ENCODE data around the gene ARHGDIG.

The ARHGDIG gene

GRCh38 chr16:280552-280951 is at the start of gene ARHGDIG:
Gene ARHGDIG (plus strand): TSS chr16:280591. CDS start chr16:280681, 90 bp downstream.
- Histone ChIP-seq H3K36me3 (ENCODE audit: control insufficient read depth in 1 of 2, insufficient read depth in 2 of 2, low read length in 2 of 2) (no peaks in the 10 kb centered on the region), H3K4me3 (ENCODE audit: low read depth in 1 of 2, low read length in 2 of 2) (peak within 1 kb of the TSS in 1 of 2 donors; percentile 8), H3K27ac (ENCODE audit: low read depth, low read length) (no peak within 1 kb of the TSS), H3K4me1 (ENCODE audit: control insufficient read depth in 1 of 2, insufficient read depth in 2 of 2, low read length in 2 of 2) (peaks cover 0 to 7% of the 10 kb centered on the region in 2 donors), H3K9ac (ENCODE audit: low read depth in 1 of 2, low read length in 2 of 2) (no peak within 1 kb of the TSS), H3K27me3 (ENCODE audit: control insufficient read depth in 1 of 2, insufficient read depth in 2 of 2, low read length in 2 of 2) (peaks cover 5 to 9% of the 10 kb centered on the region in 2 donors), H3K9me3 (ENCODE audit: control insufficient read depth in 1 of 2, low read length in 2 of 2) (no peaks in the 10 kb centered on the region)

GRCh38 chr16:230949-231348 is 49.4 kb upstream of the ARHGDIG start:
- Histone ChIP-seq H3K27ac (ENCODE audit: low read depth, low read length) (no peak overlapping the region), H3K27me3 (ENCODE audit: control insufficient read depth in 1 of 2, insufficient read depth in 2 of 2, low read length in 2 of 2) (no peaks in the 10 kb centered on the region), H3K9me3 (ENCODE audit: control insufficient read depth in 1 of 2, low read length in 2 of 2) (no peaks in the 10 kb centered on the region), H3K4me1 (ENCODE audit: control insufficient read depth in 1 of 2, insufficient read depth in 2 of 2, low read length in 2 of 2) (peaks cover 13 to 18% of the 10 kb centered on the region in 2 donors), H3K9ac (ENCODE audit: low read depth in 1 of 2, low read length in 2 of 2) (no peak overlapping the region), H3K36me3 (ENCODE audit: control insufficient read depth in 1 of 2, insufficient read depth in 2 of 2, low read length in 2 of 2) (peaks cover 10 to 16% of the 10 kb centered on the region in 2 donors), H3K4me3 (ENCODE audit: low read depth in 1 of 2, low read length in 2 of 2) (no peak overlapping the region)

GRCh38 chr16:234468-235305 is 45.7 kb upstream of the ARHGDIG start, which contains the start of gene FAM234A:
Gene FAM234A (plus strand): TSS chr16:234821. CDS start chr16:254414, 19,593 bp downstream.
- Histone ChIP-seq H3K36me3 (ENCODE audit: control insufficient read depth in 1 of 2, insufficient read depth in 2 of 2, low read length in 2 of 2) (no peaks in the 10 kb centered on the region), H3K9ac (ENCODE audit: low read depth in 1 of 2, low read length in 2 of 2) (peak within 1 kb of the TSS; percentile 94 to 95), H3K27me3 (ENCODE audit: control insufficient read depth in 1 of 2, insufficient read depth in 2 of 2, low read length in 2 of 2) (no peaks in the 10 kb centered on the region), H3K4me1 (ENCODE audit: control insufficient read depth in 1 of 2, insufficient read depth in 2 of 2, low read length in 2 of 2) (peaks cover 4% of the 10 kb centered on the region in 2 donors), H3K27ac (ENCODE audit: low read depth, low read length) (peak within 1 kb of the TSS; percentile 98), H3K4me3 (ENCODE audit: low read depth in 1 of 2, low read length in 2 of 2) (peak within 1 kb of the TSS; percentile 77 to 95), H3K9me3 (ENCODE audit: control insufficient read depth in 1 of 2, low read length in 2 of 2) (no peaks in the 10 kb centered on the region)

- Histone ChIP-seq H3K27me3 (ENCODE audit: control insufficient read depth in 1 of 2, insufficient read depth in 2 of 2, low read length in 2 of 2) (no peaks in the 10 kb centered on the region), H3K36me3 (ENCODE audit: control insufficient read depth in 1 of 2, insufficient read depth in 2 of 2, low read length in 2 of 2) (no peaks in the 10 kb centered on the region), H3K9me3 (ENCODE audit: control insufficient read depth in 1 of 2, low read length in 2 of 2) (no peaks in the 10 kb centered on the region), H3K4me3 (ENCODE audit: low read depth in 1 of 2, low read length in 2 of 2) (no peak overlapping the region), H3K9ac (ENCODE audit: low read depth in 1 of 2, low read length in 2 of 2) (no peak overlapping the region), H3K27ac (ENCODE audit: low read depth, low read length) (no peak overlapping the region), H3K4me1 (ENCODE audit: control insufficient read depth in 1 of 2, insufficient read depth in 2 of 2, low read length in 2 of 2) (peaks cover 20 to 30% of the 10 kb centered on the region in 2 donors)
Observed at GRCh38 chr16:239948-240277, 40.5 kb upstream of the ARHGDIG start.

GRCh38 chr16:240559-240958 is 39.8 kb upstream of the ARHGDIG start:
- peak overlapping the region in 1 of 2 donors; percentile 10 for H3K9ac ChIP-seq (ENCODE audit: low read depth in 1 of 2, low read length in 2 of 2)
- H3K27ac ChIP-seq (ENCODE audit: low read depth, low read length): no peak overlapping the region
- H3K9me3 ChIP-seq (ENCODE audit: control insufficient read depth in 1 of 2, low read length in 2 of 2): no peaks in the 10 kb centered on the region
- peaks cover 20 to 30% of the 10 kb centered on the region in 2 donors for H3K4me1 ChIP-seq (ENCODE audit: control insufficient read depth in 1 of 2, insufficient read depth in 2 of 2, low read length in 2 of 2)
- no peaks in the 10 kb centered on the region for H3K27me3 ChIP-seq (ENCODE audit: control insufficient read depth in 1 of 2, insufficient read depth in 2 of 2, low read length in 2 of 2)
- no peaks in the 10 kb centered on the region for H3K36me3 ChIP-seq (ENCODE audit: control insufficient read depth in 1 of 2, insufficient read depth in 2 of 2, low read length in 2 of 2)
- H3K4me3 ChIP-seq (ENCODE audit: low read depth in 1 of 2, low read length in 2 of 2): no peak overlapping the region

GRCh38 chr16:242281-242680 is 38.1 kb upstream of the ARHGDIG start:
- H3K27ac ChIP-seq (ENCODE audit: low read depth, low read length): no peak overlapping the region
- H3K9me3 ChIP-seq (ENCODE audit: control insufficient read depth in 1 of 2, low read length in 2 of 2): no peaks in the 10 kb centered on the region
- H3K27me3 ChIP-seq (ENCODE audit: control insufficient read depth in 1 of 2, insufficient read depth in 2 of 2, low read length in 2 of 2): no peaks in the 10 kb centered on the region
- no peak overlapping the region for H3K9ac ChIP-seq (ENCODE audit: low read depth in 1 of 2, low read length in 2 of 2)
- no peak overlapping the region for H3K4me3 ChIP-seq (ENCODE audit: low read depth in 1 of 2, low read length in 2 of 2)
- no peaks in the 10 kb centered on the region for H3K36me3 ChIP-seq (ENCODE audit: control insufficient read depth in 1 of 2, insufficient read depth in 2 of 2, low read length in 2 of 2)
- peaks cover 20 to 30% of the 10 kb centered on the region in 2 donors for H3K4me1 ChIP-seq (ENCODE audit: control insufficient read depth in 1 of 2, insufficient read depth in 2 of 2, low read length in 2 of 2)

GRCh38 chr16:243348-243747 is 37.0 kb upstream of the ARHGDIG start:
- no peak overlapping the region for H3K27ac ChIP-seq (ENCODE audit: low read depth, low read length)

GRCh38 chr16:245105-245504 is 35.3 kb upstream of the ARHGDIG start:
- Histone ChIP-seq H3K9me3 (ENCODE audit: control insufficient read depth in 1 of 2, low read length in 2 of 2) (no peaks in the 10 kb centered on the region), H3K27me3 (ENCODE audit: control insufficient read depth in 1 of 2, insufficient read depth in 2 of 2, low read length in 2 of 2) (no peaks in the 10 kb centered on the region), H3K9ac (ENCODE audit: low read depth in 1 of 2, low read length in 2 of 2) (no peak overlapping the region), H3K4me1 (ENCODE audit: control insufficient read depth in 1 of 2, insufficient read depth in 2 of 2, low read length in 2 of 2) (peaks cover 17 to 32% of the 10 kb centered on the region in 2 donors), H3K4me3 (ENCODE audit: low read depth in 1 of 2, low read length in 2 of 2) (no peak overlapping the region), H3K27ac (ENCODE audit: low read depth, low read length) (no peak overlapping the region), H3K36me3 (ENCODE audit: control insufficient read depth in 1 of 2, insufficient read depth in 2 of 2, low read length in 2 of 2) (peaks cover under 1 to 4% of the 10 kb centered on the region in 2 donors)

More at GRCh38 chr16:243348-243747, 37.0 kb upstream of the ARHGDIG start:
- Histone ChIP-seq H3K4me3 (ENCODE audit: low read depth in 1 of 2, low read length in 2 of 2) (no peak overlapping the region), H3K4me1 (ENCODE audit: control insufficient read depth in 1 of 2, insufficient read depth in 2 of 2, low read length in 2 of 2) (peaks cover 20 to 30% of the 10 kb centered on the region in 2 donors), H3K9ac (ENCODE audit: low read depth in 1 of 2, low read length in 2 of 2) (no peak overlapping the region), H3K27me3 (ENCODE audit: control insufficient read depth in 1 of 2, insufficient read depth in 2 of 2, low read length in 2 of 2) (no peaks in the 10 kb centered on the region), H3K36me3 (ENCODE audit: control insufficient read depth in 1 of 2, insufficient read depth in 2 of 2, low read length in 2 of 2) (no peaks in the 10 kb centered on the region), H3K9me3 (ENCODE audit: control insufficient read depth in 1 of 2, low read length in 2 of 2) (no peaks in the 10 kb centered on the region)

GRCh38 chr16:247027-247426 is 33.4 kb upstream of the ARHGDIG start:
- no peak overlapping the region for H3K27ac ChIP-seq (ENCODE audit: low read depth, low read length)
- no peak overlapping the region for H3K9ac ChIP-seq (ENCODE audit: low read depth in 1 of 2, low read length in 2 of 2)
- peaks cover 6 to 9% of the 10 kb centered on the region in 2 donors for H3K36me3 ChIP-seq (ENCODE audit: control insufficient read depth in 1 of 2, insufficient read depth in 2 of 2, low read length in 2 of 2)
- no peaks in the 10 kb centered on the region for H3K27me3 ChIP-seq (ENCODE audit: control insufficient read depth in 1 of 2, insufficient read depth in 2 of 2, low read length in 2 of 2)
- H3K4me3 ChIP-seq (ENCODE audit: low read depth in 1 of 2, low read length in 2 of 2): no peak overlapping the region
- no peaks in the 10 kb centered on the region for H3K9me3 ChIP-seq (ENCODE audit: control insufficient read depth in 1 of 2, low read length in 2 of 2)
- H3K4me1 ChIP-seq (ENCODE audit: control insufficient read depth in 1 of 2, insufficient read depth in 2 of 2, low read length in 2 of 2): peaks cover 15 to 26% of the 10 kb centered on the region in 2 donors

- Histone ChIP-seq H3K27ac (ENCODE audit: low read depth, low read length) (no peak overlapping the region), H3K36me3 (ENCODE audit: control insufficient read depth in 1 of 2, insufficient read depth in 2 of 2, low read length in 2 of 2) (peaks cover 7 to 9% of the 10 kb centered on the region in 2 donors)
Observed at GRCh38 chr16:249431-249830, 31.0 kb upstream of the ARHGDIG start.

More at GRCh38 chr16:249431-249830, 31.0 kb upstream of the ARHGDIG start:
- Histone ChIP-seq H3K27me3 (ENCODE audit: control insufficient read depth in 1 of 2, insufficient read depth in 2 of 2, low read length in 2 of 2) (no peaks in the 10 kb centered on the region), H3K9ac (ENCODE audit: low read depth in 1 of 2, low read length in 2 of 2) (no peak overlapping the region), H3K4me3 (ENCODE audit: low read depth in 1 of 2, low read length in 2 of 2) (no peak overlapping the region), H3K4me1 (ENCODE audit: control insufficient read depth in 1 of 2, insufficient read depth in 2 of 2, low read length in 2 of 2) (peaks cover 28 to 30% of the 10 kb centered on the region in 2 donors), H3K9me3 (ENCODE audit: control insufficient read depth in 1 of 2, low read length in 2 of 2) (no peaks in the 10 kb centered on the region)

Data from duodenal mucosa (tissue), 2 donors.